HEK293 (cell line): Measurements from ENCODE around the gene TOMT.
"Not testable (repeated sequence)": the region's sequence is repeated elsewhere in the genome, so short reads cannot be mapped to it uniquely, and the experiment has no call there.

ENCODE experiments used
- CTCF ChIP-seq: fragments of 450-650 bp; formaldehyde crosslinking; IDR thresholded peaks from 2 replicates; pipeline ENCODE4 v1.5.1; 2016; ENCODE audit warnings: missing biosample characterization, missing genetic modification characterization
- GLIS2 ChIP-seq: fragments of 450-650 bp; formaldehyde crosslinking; IDR thresholded peaks from 2 replicates; pipeline ENCODE4 v1.5.1; 2016; ENCODE audit warnings: missing biosample characterization, missing genetic modification characterization
- KLF1 ChIP-seq: fragments of 450-650 bp; formaldehyde crosslinking; IDR thresholded peaks from 2 replicates; pipeline ENCODE4 v1.5.1; 2016; ENCODE audit warnings: missing biosample characterization, missing genetic modification characterization
- SALL2 ChIP-seq: fragments of 450-650 bp; formaldehyde crosslinking; IDR thresholded peaks from 2 replicates; pipeline ENCODE4 v1.5.0; 2017; ENCODE audit warnings: missing biosample characterization, mild to moderate bottlenecking, missing genetic modification characterization, borderline replicate concordance
- SCRT1 ChIP-seq: fragments of 450-650 bp; formaldehyde crosslinking; IDR thresholded peaks from 2 replicates; pipeline ENCODE4 v1.5.1; 2016; ENCODE audit warnings: missing biosample characterization, missing genetic modification characterization, borderline replicate concordance

- TF ChIP-seq SCRT1; SALL2 (tag by site-specific recombination); CTCF (tag by site-specific recombination); GLIS2 (tag by site-specific recombination); KLF1 (tag by site-specific recombination): not testable (repeated sequence)
Observed at GRCh38 chr11:72142086-72142485, 36.4 kb downstream of the TOMT start.
